NCI-H446 (cell line): ENCODE data around the gene TRIM42.

Experiments
- DNase-seq, 2 experiments: peaks; one replicate each; lab custom pipeline; 2025; lab: John Stamatoyannopoulos, UW

TRIM42 gene

GRCh38 chr3:140710711-140711389 is 33.0 kb downstream of the TRIM42 start:
- DNase-seq: no peak

GRCh38 chr3:140711390-140712035 is 33.6 kb downstream of the TRIM42 start:
- DNase-seq: no peak

DNA sequence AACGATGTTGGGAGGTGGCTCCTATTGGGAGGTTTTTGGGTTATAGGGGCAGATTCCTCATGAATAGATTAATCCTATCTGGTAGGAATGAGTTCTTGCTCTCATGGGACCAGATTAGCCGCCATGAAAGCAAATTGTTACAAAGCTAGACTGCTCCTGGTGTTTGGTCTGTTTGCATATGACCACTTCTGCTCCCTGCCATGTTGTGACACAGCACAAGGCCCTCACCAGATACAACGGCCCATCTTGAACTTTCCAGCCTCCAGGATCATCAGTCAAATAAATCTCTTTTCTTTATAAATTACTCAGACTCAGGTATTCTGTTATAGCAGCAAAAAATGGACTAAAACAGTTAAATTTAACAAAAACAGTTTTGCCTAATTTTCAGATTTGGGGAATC is 34.4 kb downstream of the TRIM42 start:
- DNase-seq: no peak

GRCh38 chr3:140715035-140715434 is 37.2 kb downstream of the TRIM42 start:
- DNase-seq: no peak

DNA sequence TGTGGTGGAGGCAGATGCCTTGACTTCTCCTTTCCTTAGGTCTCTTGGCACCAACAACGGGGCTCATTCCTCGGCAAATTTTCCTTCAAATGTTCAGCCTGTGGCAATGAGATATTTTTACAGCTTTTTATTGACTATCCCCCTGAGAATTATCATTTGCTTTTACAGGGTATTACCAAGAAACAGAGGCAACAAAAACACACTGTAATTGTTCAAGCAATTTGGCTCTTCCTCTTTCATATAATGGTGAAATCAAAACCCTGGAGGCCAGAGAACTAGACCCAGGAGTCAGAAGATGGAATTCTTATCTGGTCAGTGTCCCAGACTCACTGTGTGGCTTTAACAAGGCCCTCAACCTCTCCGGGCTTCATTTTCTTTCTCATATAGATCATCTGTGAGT is 40.1 kb downstream of the TRIM42 start:
- DNase-seq: no peak

GRCh38 chr3:140719841-140720614 is 42.2 kb downstream of the TRIM42 start:
- no peak for DNase-seq

GRCh38 chr3:140723576-140723975 is 45.7 kb downstream of the TRIM42 start:
- DNase-seq: no peak

DNA sequence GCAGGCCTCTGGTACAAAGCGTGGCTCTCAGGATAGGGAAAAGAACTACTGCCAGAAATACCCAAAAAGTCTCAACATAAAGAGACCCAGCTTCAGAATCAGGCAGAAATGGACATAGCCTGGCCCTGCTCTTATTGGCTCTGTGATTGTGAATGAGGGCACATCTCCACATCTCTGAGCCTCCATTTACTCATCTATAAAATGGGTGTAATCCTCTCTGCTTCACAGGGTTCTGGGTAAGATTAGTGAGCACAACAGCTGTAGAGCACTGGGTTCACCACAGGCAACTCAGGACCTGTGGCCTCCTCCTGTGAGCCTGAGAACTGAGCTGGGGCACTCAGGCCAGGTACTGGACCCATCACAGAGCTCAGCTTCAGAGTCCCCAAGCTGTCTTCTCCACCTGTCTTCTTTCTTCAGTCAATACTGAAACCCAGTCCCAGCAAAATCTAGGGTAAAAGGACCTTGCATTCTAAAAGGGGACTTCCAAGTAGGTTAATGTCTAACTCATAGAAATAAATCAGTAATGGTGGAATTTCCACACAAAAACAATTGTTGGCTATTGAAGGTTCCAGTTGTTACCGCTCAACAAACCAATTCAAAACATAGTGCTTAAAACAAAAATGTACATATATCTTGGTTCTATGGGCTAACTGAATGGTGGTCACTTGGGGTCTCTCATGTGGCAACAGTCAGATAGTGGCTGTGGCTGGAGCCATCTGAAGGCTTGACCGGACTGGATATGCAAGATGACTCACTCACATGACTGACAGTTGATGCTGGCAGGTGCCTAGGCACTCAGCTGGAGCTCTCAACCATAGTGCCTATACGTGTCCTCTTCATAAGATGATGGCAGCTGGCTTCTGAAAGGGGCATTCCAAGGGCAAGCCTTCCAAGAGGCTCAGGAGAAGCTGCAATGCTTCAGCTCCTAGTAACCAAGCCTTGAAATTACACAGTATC is 47.3 kb downstream of the TRIM42 start:
- no peak for DNase-seq

DNA sequence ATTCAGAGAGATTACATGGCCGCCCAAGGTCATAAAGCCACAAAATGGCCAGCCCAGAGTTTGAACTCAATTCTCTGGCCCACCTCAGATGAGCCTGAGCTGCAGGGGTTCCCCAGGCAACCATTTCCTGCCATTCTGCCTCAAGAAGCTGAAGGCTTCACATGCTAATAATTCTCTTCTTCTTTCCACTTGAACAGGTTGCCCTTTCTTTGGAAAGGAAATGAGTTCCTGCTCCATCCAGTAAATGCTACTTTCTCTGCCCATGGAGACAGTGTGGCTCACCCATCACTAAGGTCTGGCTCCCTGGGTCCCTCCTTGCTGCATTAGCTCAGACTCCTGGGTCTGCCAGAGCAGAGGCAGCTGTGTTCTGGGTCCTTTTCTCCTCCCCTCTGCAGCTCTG is 48.2 kb downstream of the TRIM42 start:
- no peak for DNase-seq

GRCh38 chr3:140727886-140728285 is 50.0 kb downstream of the TRIM42 start:
- DNase-seq: no peak

- DNase-seq: no peak
Measured at GRCh38 chr3:140731440-140732119, 53.7 kb downstream of the TRIM42 start.

- no peak for DNase-seq
Measured at GRCh38 chr3:140733623-140734022, 55.8 kb downstream of the TRIM42 start.

GRCh38 chr3:140736863-140737460 is 59.1 kb downstream of the TRIM42 start:
- peak; percentile 43 to 80 for DNase-seq

GRCh38 chr3:140742116-140742515 is 64.3 kb downstream of the TRIM42 start:
- DNase-seq: no peak

GRCh38 chr3:140748171-140748570 is 70.3 kb downstream of the TRIM42 start:
- DNase-seq: no peak

DNA sequence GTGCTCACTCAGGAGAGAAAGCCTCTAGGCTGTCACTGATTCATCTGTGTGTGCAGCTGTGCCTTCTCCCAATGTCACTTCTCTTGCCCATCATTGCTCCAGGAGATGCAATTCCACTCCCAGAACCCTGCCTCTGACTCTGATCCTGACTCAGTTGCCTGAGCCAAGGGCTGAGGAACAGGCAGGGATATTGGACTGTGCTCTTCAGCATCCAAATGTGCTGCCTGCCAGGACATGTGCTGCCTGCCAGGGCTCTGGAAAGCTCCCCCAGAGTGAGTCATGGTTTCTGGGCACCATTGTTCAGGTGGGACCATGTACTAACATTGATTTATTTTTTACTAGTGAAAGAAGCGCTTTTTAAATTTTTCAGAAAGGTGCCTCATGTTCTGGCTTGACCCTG is 71.0 kb downstream of the TRIM42 start:
- DNase-seq: peak in 1 of 2 experiments; percentile 43
